SU-DHL-6 (cell line): ENCODE results near the gene ZNF536.

ENCODE experiments used
- H2AFZ ChIP-seq: fragments of 200-600 bp; sonication (generic); 2 replicates; pipeline ENCODE4 v1.6.1; 2014; ENCODE audit warnings: low read depth, mild to moderate bottlenecking, moderate library complexity, mixed read lengths, antibody characterized with exemption, low read length; ENCODE audit not compliant: severe bottlenecking
- H3F3A ChIP-seq: fragments of 200-600 bp; shearing (Covaris generic); 2 replicates; pipeline ENCODE4 v1.6.0; 2016; ENCODE audit warnings: antibody characterized with exemption, mild to moderate bottlenecking; ENCODE audit not compliant: insufficient read depth
- H3K27ac ChIP-seq: fragments of 200-600 bp; sonication (generic); 2 replicates; pipeline ENCODE4 v1.5.1; 2016; ENCODE audit warnings: low read depth, mild to moderate bottlenecking, low read length, moderate library complexity, mixed read lengths
- H3K27me3 ChIP-seq: fragments of 200-600 bp; sonication (generic), shearing (Covaris generic); 2 replicates; pipeline ENCODE4 v1.6.0; 2014; ENCODE audit warnings: mild to moderate bottlenecking, low read length
- H3K36me3 ChIP-seq: fragments of 200-600 bp; sonication (generic); 2 replicates; pipeline ENCODE4 v1.6.1; 2014; ENCODE audit warnings: mild to moderate bottlenecking, low read length, mixed read lengths
- H3K4me2 ChIP-seq: fragments of 300-600, 200-600 bp; shearing (Covaris generic), sonication (generic); 2 replicates; pipeline ENCODE4 v1.6.0; 2014; ENCODE audit warnings: low read length, low read depth, mild to moderate bottlenecking; ENCODE audit not compliant: poor library complexity, severe bottlenecking
- H3K4me3 ChIP-seq: fragments of 200-600 bp; sonication (generic); 2 replicates; pipeline ENCODE4 v1.5.1; 2014; ENCODE audit warnings: antibody characterized with exemption, low read length, mild to moderate bottlenecking, mixed read lengths; ENCODE audit not compliant: insufficient read depth, poor library complexity, severe bottlenecking
- H3K79me2 ChIP-seq: fragments of 200-600 bp; sonication (generic); 2 replicates; pipeline ENCODE4 v1.6.1; 2014; ENCODE audit warnings: mild to moderate bottlenecking, low read length, moderate library complexity; ENCODE audit not compliant: insufficient read depth
- H3K9ac ChIP-seq: fragments of 200-600 bp; sonication (generic); 2 replicates; pipeline ENCODE4 v1.7.0; 2014; ENCODE audit warnings: mild to moderate bottlenecking, low read length
- H3K9me2 ChIP-seq: fragments of 200-600 bp; sonication (generic); replicated peaks from 2 replicates; pipeline ENCODE4 v1.6.1; 2014; ENCODE audit warnings: low read length; ENCODE audit not compliant: insufficient read depth
- H3K9me3 ChIP-seq: fragments of 200-600 bp; sonication (generic); 2 replicates; pipeline ENCODE4 v1.6.1; 2014; ENCODE audit warnings: low read length, mixed read lengths; ENCODE audit not compliant: insufficient read depth
- H4K20me1 ChIP-seq: fragments of 200-600 bp; sonication (generic); 2 replicates; pipeline ENCODE4 v1.6.1; 2014; ENCODE audit warnings: low read depth, mild to moderate bottlenecking, antibody characterized with exemption, low read length, moderate library complexity, mixed read lengths
- EZH2phosphoT487 ChIP-seq: fragments of 200-600 bp; sonication (generic), shearing (Covaris generic); conservative IDR thresholded peaks from 2 replicates; pipeline ENCODE4 v1.6.1; 2018; ENCODE audit warnings: mild to moderate bottlenecking, antibody characterized with exemption, low read length, moderate library complexity, mixed read lengths
- TF ChIP-seq, protein P1 (sequence below): fragments of 200-600 bp; sonication (generic); IDR thresholded peaks from one replicate; pipeline ENCODE4 v1.5.1; 2017; ENCODE audit warnings: antibody characterized with exemption, mild to moderate bottlenecking, low read length, moderate library complexity; ENCODE audit not compliant: insufficient read depth, poor library complexity, severe bottlenecking

Gene ZNF536

DNA sequence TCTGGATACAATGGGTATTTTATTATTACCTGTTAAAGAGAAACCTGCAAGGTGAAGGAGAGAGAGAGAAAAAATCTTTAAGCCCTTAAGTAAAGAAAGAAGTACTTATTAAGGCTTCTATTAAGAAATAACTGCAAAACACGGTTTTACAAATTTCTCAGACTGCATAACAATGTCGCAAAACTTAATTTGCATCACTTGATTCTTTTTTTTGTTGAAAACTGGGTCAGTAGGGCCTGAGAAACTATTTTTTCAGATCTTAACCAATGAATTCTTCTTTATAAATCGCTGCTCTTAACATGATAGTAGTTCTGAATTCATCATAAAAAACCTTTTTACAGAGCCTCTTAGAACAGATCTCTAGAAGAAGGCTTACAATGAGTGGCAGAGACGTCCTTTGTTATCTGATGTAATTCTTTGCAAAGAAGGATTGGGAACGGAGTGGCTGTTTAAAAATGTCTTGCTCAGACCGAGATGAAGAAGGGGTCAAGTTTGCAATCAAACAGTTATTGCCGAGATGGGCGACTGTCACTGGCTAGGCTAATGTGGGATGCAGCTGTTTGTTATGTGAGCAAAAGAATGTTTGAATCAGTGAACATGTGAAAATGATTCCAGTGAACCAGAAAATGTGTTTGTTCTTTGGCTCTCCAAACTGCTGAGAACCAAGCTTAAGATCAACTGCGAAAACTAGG lies 76.3 kb downstream of the ZNF536 start:
- Histone ChIP-seq H3K9ac (no peak overlapping the region), H3K9me2 (no peaks in the 10 kb centered on the region), H3K4me2 (no peak overlapping the region), H3K79me2 (no peaks in the 10 kb centered on the region), H3K27me3 (0 out of 2 replicates have a peak, but pooled peaks cover 2% of the 10 kb centered on the region), H3K27ac (no peak overlapping the region), H3K9me3 (no peaks in the 10 kb centered on the region), H2AFZ (no peak overlapping the region), H3K4me3 (no peak overlapping the region), H3F3A (no peaks in the 10 kb centered on the region), H3K36me3 (no peaks in the 10 kb centered on the region), H4K20me1 (no peaks in the 10 kb centered on the region)
- TF ChIP-seq EZH2phosphoT487 = no peak
- TF ChIP-seq, protein P1, sequence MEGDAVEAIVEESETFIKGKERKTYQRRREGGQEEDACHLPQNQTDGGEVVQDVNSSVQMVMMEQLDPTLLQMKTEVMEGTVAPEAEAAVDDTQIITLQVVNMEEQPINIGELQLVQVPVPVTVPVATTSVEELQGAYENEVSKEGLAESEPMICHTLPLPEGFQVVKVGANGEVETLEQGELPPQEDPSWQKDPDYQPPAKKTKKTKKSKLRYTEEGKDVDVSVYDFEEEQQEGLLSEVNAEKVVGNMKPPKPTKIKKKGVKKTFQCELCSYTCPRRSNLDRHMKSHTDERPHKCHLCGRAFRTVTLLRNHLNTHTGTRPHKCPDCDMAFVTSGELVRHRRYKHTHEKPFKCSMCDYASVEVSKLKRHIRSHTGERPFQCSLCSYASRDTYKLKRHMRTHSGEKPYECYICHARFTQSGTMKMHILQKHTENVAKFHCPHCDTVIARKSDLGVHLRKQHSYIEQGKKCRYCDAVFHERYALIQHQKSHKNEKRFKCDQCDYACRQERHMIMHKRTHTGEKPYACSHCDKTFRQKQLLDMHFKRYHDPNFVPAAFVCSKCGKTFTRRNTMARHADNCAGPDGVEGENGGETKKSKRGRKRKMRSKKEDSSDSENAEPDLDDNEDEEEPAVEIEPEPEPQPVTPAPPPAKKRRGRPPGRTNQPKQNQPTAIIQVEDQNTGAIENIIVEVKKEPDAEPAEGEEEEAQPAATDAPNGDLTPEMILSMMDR = no peak

DNA sequence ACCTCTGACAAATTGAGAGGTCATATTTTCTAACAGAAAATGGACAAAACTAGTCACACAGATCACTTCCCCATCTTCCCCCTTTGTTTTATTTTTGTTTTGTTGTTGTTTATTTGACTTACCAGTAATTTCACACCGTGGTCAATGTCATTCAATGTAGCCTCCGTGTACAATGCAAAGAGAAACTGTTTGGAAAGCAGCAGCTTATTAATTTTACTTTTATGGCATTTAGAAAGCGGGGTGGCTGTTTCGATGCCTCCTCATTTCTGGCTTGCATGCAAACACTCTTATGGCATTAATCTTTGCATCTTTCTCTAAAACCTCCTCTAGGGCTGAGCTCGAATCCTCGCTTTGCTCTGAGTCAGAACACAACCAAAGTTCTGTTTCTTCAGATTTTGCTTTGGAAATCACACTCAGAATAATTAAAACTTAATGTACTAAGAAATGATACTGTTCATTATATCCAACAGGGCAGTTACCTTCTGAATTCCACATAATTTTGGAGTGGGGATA lies 77.0 kb downstream of the ZNF536 start:
- no peak overlapping the region for H3K4me2 ChIP-seq
- no peak overlapping the region for H3K9ac ChIP-seq
- no peaks in the 10 kb centered on the region for H3F3A ChIP-seq
- 0 out of 2 replicates have a peak, but pooled peaks cover 2% of the 10 kb centered on the region for H3K27me3 ChIP-seq
- no peak overlapping the region for H3K27ac ChIP-seq
- H2AFZ ChIP-seq = no peak overlapping the region
- H3K9me3 ChIP-seq = no peaks in the 10 kb centered on the region
- H3K9me2 ChIP-seq = no peaks in the 10 kb centered on the region
- H4K20me1 ChIP-seq = no peaks in the 10 kb centered on the region
- H3K79me2 ChIP-seq = no peaks in the 10 kb centered on the region
- TF ChIP-seq, protein P1 = no peak
- TF ChIP-seq EZH2phosphoT487 = no peak
- no peak overlapping the region for H3K4me3 ChIP-seq
- no peaks in the 10 kb centered on the region for H3K36me3 ChIP-seq

DNA sequence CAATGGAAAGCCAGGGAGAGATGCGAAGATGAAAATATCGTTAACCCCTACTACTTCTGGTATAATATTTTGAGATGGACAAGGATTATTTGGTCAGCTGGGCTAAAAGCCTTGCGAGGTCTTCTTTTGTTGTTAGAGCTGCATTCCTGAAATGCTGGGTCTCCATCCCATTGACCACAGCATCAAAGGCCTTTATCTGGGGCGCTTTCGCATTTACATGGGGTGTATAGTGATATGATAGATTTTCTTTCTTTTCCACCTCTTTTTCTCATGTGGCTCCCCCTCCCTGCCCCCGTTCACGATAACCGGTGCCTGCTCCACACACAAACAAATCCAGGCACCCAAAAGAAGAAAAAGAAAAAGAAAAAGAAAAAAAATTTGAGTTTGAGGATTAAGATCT lies 77.5 kb downstream of the ZNF536 start:
- Histone ChIP-seq H3F3A (no peaks in the 10 kb centered on the region), H2AFZ (no peak overlapping the region), H3K36me3 (no peaks in the 10 kb centered on the region), H3K4me3 (no peak overlapping the region), H3K9me3 (no peaks in the 10 kb centered on the region), H4K20me1 (no peaks in the 10 kb centered on the region), H3K27ac (no peak overlapping the region), H3K9me2 (no peaks in the 10 kb centered on the region), H3K4me2 (no peak overlapping the region), H3K79me2 (no peaks in the 10 kb centered on the region), H3K27me3 (0 out of 2 replicates have a peak, but pooled peaks cover 2% of the 10 kb centered on the region), H3K9ac (no peak overlapping the region)
- TF ChIP-seq EZH2phosphoT487 = no peak
- TF ChIP-seq, protein P1 = no peak
